ENCODE measurements around the gene MYO5C. TPM values are rescaled to one million over a fixed set of nuclear protein-coding genes. Genes with fewer than 3 reads are reported as not detected.

Gene MYO5C
- polyA plus RNA-seq, 4 donors, result 2.4 to 17.9 (median 6.8) TPM

- Histone ChIP-seq H3K27me3 (ENCODE audit: control insufficient read depth in 3 of 3, insufficient read depth in 3 of 3, low read length in 3 of 3) (no peaks in the 10 kb centered on the region), H3K4me1 (ENCODE audit: control insufficient read depth in 3 of 3, insufficient read depth in 2 of 3, low read depth in 1 of 3, low read length in 2 of 3) (no peaks in the 10 kb centered on the region), H3K27ac (ENCODE audit: low read depth in 1 of 3, low read length in 2 of 3) (no peak overlapping the region), H3K36me3 (ENCODE audit: control insufficient read depth in 3 of 3, insufficient read depth in 2 of 3, low read depth in 1 of 3, low read length in 3 of 3) (no peaks in the 10 kb centered on the region), H3K9me3 (ENCODE audit: control insufficient read depth in 2 of 2, insufficient read depth in 1 of 2, low read depth in 1 of 2, low read length in 1 of 2) (no peaks in the 10 kb centered on the region), H3K4me3 (ENCODE audit: low read depth in 1 of 3, low read length in 3 of 3) (no peak overlapping the region)
- WGBS, 3 donors, result 57 to 80% (median 63%) methylated on average over 2 of the region's 2 CpGs
- DNase-seq, result no peak
- no peak for FAIRE-seq
These were observed 5.8 kb upstream of the MYO5C start for GRCh38 chr15:52301265-52301847.

GRCh38 chr15:52294881-52295420, 653 bp downstream of the MYO5C start:
- WGBS, 3 donors, result 4 to 7% (median 5%) methylated on average over 23 to 32 of the region's 32 CpGs
- DNase-seq (peak; percentile 27 to 54), FAIRE-seq (no peak)
- H3K9me3 ChIP-seq (ENCODE audit: control insufficient read depth in 2 of 2, insufficient read depth in 1 of 2, low read depth in 1 of 2, low read length in 1 of 2), result no peaks in the 10 kb centered on the region
- H3K36me3 ChIP-seq (ENCODE audit: control insufficient read depth in 3 of 3, insufficient read depth in 2 of 3, low read depth in 1 of 3, low read length in 3 of 3), result peaks cover 0 to 6% (median 0%) of the 10 kb centered on the region in 3 donors
- H3K4me1 ChIP-seq (ENCODE audit: control insufficient read depth in 3 of 3, insufficient read depth in 2 of 3, low read depth in 1 of 3, low read length in 2 of 3), result peaks cover 0 to 5% (median 0%) of the 10 kb centered on the region in 3 donors
- H3K27ac ChIP-seq (ENCODE audit: low read depth in 1 of 3, low read length in 2 of 3), result peak overlapping the region; percentile 2 to 42 (median 37)
- peaks cover 0 to 3% (median 2%) of the 10 kb centered on the region in 3 donors for H3K27me3 ChIP-seq (ENCODE audit: control insufficient read depth in 3 of 3, insufficient read depth in 3 of 3, low read length in 3 of 3)
- H3K4me3 ChIP-seq (ENCODE audit: low read depth in 1 of 3, low read length in 3 of 3), result peak overlapping the region; percentile 50 to 59 (median 56)

GRCh38 chr15:52292780-52293392, 2.7 kb downstream of the MYO5C start:
- WGBS, 3 donors, result 46 to 82% (median 59%) methylated on average over 7 of the region's 7 CpGs
- Histone ChIP-seq H3K27ac (ENCODE audit: low read depth in 1 of 3, low read length in 2 of 3) (no peak overlapping the region), H3K36me3 (ENCODE audit: control insufficient read depth in 3 of 3, insufficient read depth in 2 of 3, low read depth in 1 of 3, low read length in 3 of 3) (peaks cover 0 to 6% (median 0%) of the 10 kb centered on the region in 3 donors), H3K9me3 (ENCODE audit: control insufficient read depth in 2 of 2, insufficient read depth in 1 of 2, low read depth in 1 of 2, low read length in 1 of 2) (no peaks in the 10 kb centered on the region), H3K27me3 (ENCODE audit: control insufficient read depth in 3 of 3, insufficient read depth in 3 of 3, low read length in 3 of 3) (peaks cover 0 to 3% (median 2%) of the 10 kb centered on the region in 3 donors), H3K4me3 (ENCODE audit: low read depth in 1 of 3, low read length in 3 of 3) (no peak overlapping the region), H3K4me1 (ENCODE audit: control insufficient read depth in 3 of 3, insufficient read depth in 2 of 3, low read depth in 1 of 3, low read length in 2 of 3) (peaks cover 4 to 10% (median 8%) of the 10 kb centered on the region in 3 donors)
- DNase-seq (no peak), FAIRE-seq (no peak)

- peaks cover 0 to 3% (median 2%) of the 10 kb centered on the region in 3 donors for H3K27me3 ChIP-seq (ENCODE audit: control insufficient read depth in 3 of 3, insufficient read depth in 3 of 3, low read length in 3 of 3)
- no peak overlapping the region for H3K27ac ChIP-seq (ENCODE audit: low read depth in 1 of 3, low read length in 2 of 3)
- H3K9me3 ChIP-seq (ENCODE audit: control insufficient read depth in 2 of 2, insufficient read depth in 1 of 2, low read depth in 1 of 2, low read length in 1 of 2), result no peaks in the 10 kb centered on the region
- peaks cover 4 to 13% (median 10%) of the 10 kb centered on the region in 3 donors for H3K4me1 ChIP-seq (ENCODE audit: control insufficient read depth in 3 of 3, insufficient read depth in 2 of 3, low read depth in 1 of 3, low read length in 2 of 3)
- 58 to 64% (median 62%) methylated on average over 4 of the region's 4 CpGs for WGBS, 3 donors
- FAIRE-seq, result no peak
- peaks cover 0 to 6% (median 0%) of the 10 kb centered on the region in 3 donors for H3K36me3 ChIP-seq (ENCODE audit: control insufficient read depth in 3 of 3, insufficient read depth in 2 of 3, low read depth in 1 of 3, low read length in 3 of 3)
- no peak overlapping the region for H3K4me3 ChIP-seq (ENCODE audit: low read depth in 1 of 3, low read length in 3 of 3)
- no peak for DNase-seq
These were observed 4.4 kb downstream of the MYO5C start for GRCh38 chr15:52291204-52291603.

- FAIRE-seq (no peak), DNase-seq (no peak)
- H3K27ac ChIP-seq (ENCODE audit: low read depth in 1 of 3, low read length in 2 of 3), result no peak overlapping the region
- peaks cover 0 to 6% (median 0%) of the 10 kb centered on the region in 3 donors for H3K36me3 ChIP-seq (ENCODE audit: control insufficient read depth in 3 of 3, insufficient read depth in 2 of 3, low read depth in 1 of 3, low read length in 3 of 3)
- H3K27me3 ChIP-seq (ENCODE audit: control insufficient read depth in 3 of 3, insufficient read depth in 3 of 3, low read length in 3 of 3), result peaks cover 0 to 3% (median 2%) of the 10 kb centered on the region in 3 donors
- no peak overlapping the region for H3K4me3 ChIP-seq (ENCODE audit: low read depth in 1 of 3, low read length in 3 of 3)
- H3K4me1 ChIP-seq (ENCODE audit: control insufficient read depth in 3 of 3, insufficient read depth in 2 of 3, low read depth in 1 of 3, low read length in 2 of 3), result peaks cover 4 to 13% (median 10%) of the 10 kb centered on the region in 3 donors
- H3K9me3 ChIP-seq (ENCODE audit: control insufficient read depth in 2 of 2, insufficient read depth in 1 of 2, low read depth in 1 of 2, low read length in 1 of 2), result no peaks in the 10 kb centered on the region
- 83 to 91% (median 91%) methylated on average over 3 of the region's 3 CpGs for WGBS, 3 donors
These were observed 4.8 kb downstream of the MYO5C start for GRCh38 chr15:52290800-52291199.

GRCh38 chr15:52290329-52290728, 5.3 kb downstream of the MYO5C start:
- DNase-seq (no peak), FAIRE-seq (no peak)
- 45 to 66% (median 53%) methylated on average over 4 of the region's 4 CpGs for WGBS, 3 donors
- no peak overlapping the region for H3K4me3 ChIP-seq (ENCODE audit: low read depth in 1 of 3, low read length in 3 of 3)
- H3K9me3 ChIP-seq (ENCODE audit: control insufficient read depth in 2 of 2, insufficient read depth in 1 of 2, low read depth in 1 of 2, low read length in 1 of 2), result no peaks in the 10 kb centered on the region
- H3K4me1 ChIP-seq (ENCODE audit: control insufficient read depth in 3 of 3, insufficient read depth in 2 of 3, low read depth in 1 of 3, low read length in 2 of 3), result peaks cover 4 to 13% (median 10%) of the 10 kb centered on the region in 3 donors
- H3K27me3 ChIP-seq (ENCODE audit: control insufficient read depth in 3 of 3, insufficient read depth in 3 of 3, low read length in 3 of 3), result peaks cover 0 to 3% (median 2%) of the 10 kb centered on the region in 3 donors
- H3K36me3 ChIP-seq (ENCODE audit: control insufficient read depth in 3 of 3, insufficient read depth in 2 of 3, low read depth in 1 of 3, low read length in 3 of 3), result peaks cover 0 to 6% (median 0%) of the 10 kb centered on the region in 3 donors
- H3K27ac ChIP-seq (ENCODE audit: low read depth in 1 of 3, low read length in 2 of 3), result no peak overlapping the region

GRCh38 chr15:52289629-52290081, 5.9 kb downstream of the MYO5C start:
- peaks cover 4 to 13% (median 6%) of the 10 kb centered on the region in 3 donors for H3K4me1 ChIP-seq (ENCODE audit: control insufficient read depth in 3 of 3, insufficient read depth in 2 of 3, low read depth in 1 of 3, low read length in 2 of 3)
- 77 to 86% (median 79%) methylated on average over 3 to 4 of the region's 4 CpGs for WGBS, 3 donors
- peaks cover 0 to 2% (median 0%) of the 10 kb centered on the region in 3 donors for H3K27me3 ChIP-seq (ENCODE audit: control insufficient read depth in 3 of 3, insufficient read depth in 3 of 3, low read length in 3 of 3)
- H3K27ac ChIP-seq (ENCODE audit: low read depth in 1 of 3, low read length in 2 of 3), result no peak overlapping the region
- H3K4me3 ChIP-seq (ENCODE audit: low read depth in 1 of 3, low read length in 3 of 3), result no peak overlapping the region
- peak in 1 of 2 donors; percentile 40 for DNase-seq
- peaks cover 0 to 8% (median 0%) of the 10 kb centered on the region in 3 donors for H3K36me3 ChIP-seq (ENCODE audit: control insufficient read depth in 3 of 3, insufficient read depth in 2 of 3, low read depth in 1 of 3, low read length in 3 of 3)
- no peaks in the 10 kb centered on the region for H3K9me3 ChIP-seq (ENCODE audit: control insufficient read depth in 2 of 2, insufficient read depth in 1 of 2, low read depth in 1 of 2, low read length in 1 of 2)
- no peak for FAIRE-seq

- FAIRE-seq (no peak), DNase-seq (no peak)
- WGBS, 3 donors, result 86 to 88% (median 87%) methylated on average over 5 of the region's 5 CpGs
- Histone ChIP-seq H3K36me3 (ENCODE audit: control insufficient read depth in 3 of 3, insufficient read depth in 2 of 3, low read depth in 1 of 3, low read length in 3 of 3) (peaks cover 0 to 8% (median 0%) of the 10 kb centered on the region in 3 donors), H3K9me3 (ENCODE audit: control insufficient read depth in 2 of 2, insufficient read depth in 1 of 2, low read depth in 1 of 2, low read length in 1 of 2) (no peaks in the 10 kb centered on the region), H3K4me1 (ENCODE audit: control insufficient read depth in 3 of 3, insufficient read depth in 2 of 3, low read depth in 1 of 3, low read length in 2 of 3) (peaks cover 4 to 13% (median 6%) of the 10 kb centered on the region in 3 donors), H3K4me3 (ENCODE audit: low read depth in 1 of 3, low read length in 3 of 3) (no peak overlapping the region), H3K27me3 (ENCODE audit: control insufficient read depth in 3 of 3, insufficient read depth in 3 of 3, low read length in 3 of 3) (peaks cover 0 to 2% (median 0%) of the 10 kb centered on the region in 3 donors), H3K27ac (ENCODE audit: low read depth in 1 of 3, low read length in 2 of 3) (peak overlapping the region in 2 of 3 donors; percentile 50 to 76)
These were observed 6.6 kb downstream of the MYO5C start for GRCh38 chr15:52288986-52289385.
